MM.1S (cell line): Measurements from ENCODE around the gene USF1.

ENCODE experiments used
- EZH2 ChIP-seq: fragments of 300-600 bp; sonication (generic); optimal IDR thresholded peaks from 2 replicates; pipeline ENCODE3; 2017; ENCODE audit warnings: low read depth, mild to moderate bottlenecking, antibody characterized with exemption, low read length, mixed read lengths
- TF ChIP-seq, protein P1 (sequence below): fragments of 300-600 bp; sonication (generic); IDR thresholded peaks from 2 replicates; pipeline ENCODE4 v1.5.1; 2016; ENCODE audit warnings: antibody characterized with exemption, low read length, mixed read lengths

DNA sequence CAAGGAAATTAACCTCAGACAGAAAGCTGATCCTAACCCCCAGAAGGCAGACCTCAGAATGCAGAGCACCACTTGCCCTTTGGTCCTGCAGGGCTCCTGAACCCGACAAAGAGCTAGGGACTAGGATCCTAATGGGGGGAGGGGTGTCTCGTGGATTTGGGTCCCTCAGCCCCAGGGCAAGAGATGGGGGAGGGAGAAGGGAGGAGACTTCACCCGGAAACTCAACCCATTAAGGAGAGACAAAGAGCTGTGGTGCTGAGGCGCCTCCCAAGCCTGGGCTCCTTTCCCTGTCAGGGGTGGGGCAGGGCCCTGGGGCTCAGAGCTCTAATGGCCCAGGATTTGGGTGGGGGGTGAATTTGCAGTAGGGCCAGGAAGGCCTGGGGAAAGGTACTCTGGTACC, 40.7 kb upstream of the USF1 start:
- TF ChIP-seq, protein P1, sequence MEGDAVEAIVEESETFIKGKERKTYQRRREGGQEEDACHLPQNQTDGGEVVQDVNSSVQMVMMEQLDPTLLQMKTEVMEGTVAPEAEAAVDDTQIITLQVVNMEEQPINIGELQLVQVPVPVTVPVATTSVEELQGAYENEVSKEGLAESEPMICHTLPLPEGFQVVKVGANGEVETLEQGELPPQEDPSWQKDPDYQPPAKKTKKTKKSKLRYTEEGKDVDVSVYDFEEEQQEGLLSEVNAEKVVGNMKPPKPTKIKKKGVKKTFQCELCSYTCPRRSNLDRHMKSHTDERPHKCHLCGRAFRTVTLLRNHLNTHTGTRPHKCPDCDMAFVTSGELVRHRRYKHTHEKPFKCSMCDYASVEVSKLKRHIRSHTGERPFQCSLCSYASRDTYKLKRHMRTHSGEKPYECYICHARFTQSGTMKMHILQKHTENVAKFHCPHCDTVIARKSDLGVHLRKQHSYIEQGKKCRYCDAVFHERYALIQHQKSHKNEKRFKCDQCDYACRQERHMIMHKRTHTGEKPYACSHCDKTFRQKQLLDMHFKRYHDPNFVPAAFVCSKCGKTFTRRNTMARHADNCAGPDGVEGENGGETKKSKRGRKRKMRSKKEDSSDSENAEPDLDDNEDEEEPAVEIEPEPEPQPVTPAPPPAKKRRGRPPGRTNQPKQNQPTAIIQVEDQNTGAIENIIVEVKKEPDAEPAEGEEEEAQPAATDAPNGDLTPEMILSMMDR, result no peak
- TF ChIP-seq EZH2, result no peak
